Type B pancreatic cell (in vitro differentiated cells): ENCODE data around the gene CNTNAP2. TPM values are rescaled to one million over a fixed set of nuclear protein-coding genes. Genes with fewer than 3 reads are reported as not detected.

Experiments
- DNase-seq: peaks from one replicate; pipeline ENCODE4 v3.0.0; 2021; ENCODE audit warnings: mixed read lengths; ENCODE audit not compliant: unreplicated experiment; ENCODE audit errors: extremely low spot score
- H3K27ac Mint-ChIP-seq: 2 replicates; pipeline ENCODE4 v1.8.0; 2021; ENCODE audit warnings: mild to moderate bottlenecking, mixed read lengths
- H3K27me3 Mint-ChIP-seq: 2 replicates; pipeline ENCODE4 v1.8.0; 2021; ENCODE audit warnings: mixed read lengths
- H3K36me3 Mint-ChIP-seq: 2 replicates; pipeline ENCODE4 v1.8.0; 2021; ENCODE audit warnings: mixed read lengths
- H3K4me1 Mint-ChIP-seq: one replicate; pipeline ENCODE4 v1.8.0; 2021; ENCODE audit warnings: mixed read lengths; ENCODE audit not compliant: unreplicated experiment
- H3K4me3 Mint-ChIP-seq: 2 replicates; pipeline ENCODE4 v1.8.0; 2021; ENCODE audit warnings: mild to moderate bottlenecking, mixed read lengths
- H3K9me3 Mint-ChIP-seq: 2 replicates; pipeline ENCODE4 v1.8.0; 2021; ENCODE audit warnings: mixed read lengths
- CTCF ChIP-seq: fragments of 200-600 bp; sonication (generic); conservative IDR thresholded peaks from 2 replicates; pipeline ENCODE4 v1.5.0; 2021; ENCODE audit warnings: antibody characterized with exemption, mild to moderate bottlenecking
- total RNA-seq: library from RNA; stranded (reverse); gene quantifications from 2 replicates; pipeline ENCODE4 v1.2.1, GENCODE V29; 2021; ENCODE audit warnings: low replicate concordance

Gene CNTNAP2
- total RNA-seq, 1 donor from 2014 or later: 26.8 TPM

GRCh38 chr7:146496657-146497056, 380.1 kb downstream of the CNTNAP2 start:
- no peaks in the 10 kb centered on the region for H3K36me3 Mint-ChIP-seq
- H3K4me3 Mint-ChIP-seq: no peak overlapping the region
- H3K4me1 Mint-ChIP-seq: no peaks in the 10 kb centered on the region
- H3K27ac Mint-ChIP-seq: no peak overlapping the region
- H3K9me3 Mint-ChIP-seq: peaks cover 8% of the 10 kb centered on the region
- H3K27me3 Mint-ChIP-seq: no peaks in the 10 kb centered on the region
- no peak for DNase-seq
- TF ChIP-seq CTCF: no peak

- TF ChIP-seq CTCF: no peak
- no peaks in the 10 kb centered on the region for H3K4me1 Mint-ChIP-seq
- DNase-seq: no peak
- H3K27me3 Mint-ChIP-seq: no peaks in the 10 kb centered on the region
- H3K4me3 Mint-ChIP-seq: no peak overlapping the region
- H3K36me3 Mint-ChIP-seq: no peaks in the 10 kb centered on the region
- H3K27ac Mint-ChIP-seq: no peak overlapping the region
- peaks cover 8% of the 10 kb centered on the region for H3K9me3 Mint-ChIP-seq
Measured at GRCh38 chr7:146499970-146500369, 383.4 kb downstream of the CNTNAP2 start.

- Mint-ChIP-seq H3K27ac (no peak overlapping the region), H3K36me3 (no peaks in the 10 kb centered on the region), H3K4me3 (no peak overlapping the region), H3K9me3 (peaks cover 4% of the 10 kb centered on the region), H3K4me1 (no peaks in the 10 kb centered on the region), H3K27me3 (no peaks in the 10 kb centered on the region)
- no peak for DNase-seq
- TF ChIP-seq CTCF: no peak
Measured at GRCh38 chr7:146503844-146504243, 387.2 kb downstream of the CNTNAP2 start.

GRCh38 chr7:146510088-146510680, 393.6 kb downstream of the CNTNAP2 start:
- no peak for TF ChIP-seq CTCF
- H3K4me1 Mint-ChIP-seq: no peaks in the 10 kb centered on the region
- no peak overlapping the region for H3K4me3 Mint-ChIP-seq
- H3K36me3 Mint-ChIP-seq: peaks cover 4% of the 10 kb centered on the region
- no peak overlapping the region for H3K27ac Mint-ChIP-seq
- H3K9me3 Mint-ChIP-seq: peaks cover 14% of the 10 kb centered on the region
- H3K27me3 Mint-ChIP-seq: no peaks in the 10 kb centered on the region
- DNase-seq: no peak

GRCh38 chr7:146514304-146514703, 397.7 kb downstream of the CNTNAP2 start:
- no peak for TF ChIP-seq CTCF
- no peak for DNase-seq
- H3K4me3 Mint-ChIP-seq: no peak overlapping the region
- H3K27me3 Mint-ChIP-seq: peaks cover 5% of the 10 kb centered on the region
- peaks cover 19% of the 10 kb centered on the region for H3K9me3 Mint-ChIP-seq
- no peak overlapping the region for H3K27ac Mint-ChIP-seq
- peaks cover 4% of the 10 kb centered on the region for H3K36me3 Mint-ChIP-seq
- no peaks in the 10 kb centered on the region for H3K4me1 Mint-ChIP-seq

- no peak for TF ChIP-seq CTCF
- Mint-ChIP-seq H3K27ac (no peak overlapping the region), H3K9me3 (peaks cover 4% of the 10 kb centered on the region), H3K4me3 (no peak overlapping the region), H3K27me3 (peaks cover 6% of the 10 kb centered on the region), H3K4me1 (no peaks in the 10 kb centered on the region), H3K36me3 (no peaks in the 10 kb centered on the region)
- DNase-seq: no peak
Measured at GRCh38 chr7:146528581-146528980, 412.0 kb downstream of the CNTNAP2 start.
